ENCODE measurements around the gene SLC38A5.

GRCh38 chrX:48505481-48505880 lies 35.4 kb upstream of the SLC38A5 start:
- TF ChIP-seq CTCF (IDR thresholded peaks at IDR 0.05 in 2 of 3, conservative IDR thresholded peaks at IDR 0.05 in 1 of 3; ENCODE audit: insufficient read depth in 2 of 3, low read depth in 1 of 3, low read length in 3 of 3) (no peak), ZFP30 (CRISPR knock-in tag; IDR thresholded peaks at IDR 0.05; ENCODE audit: borderline replicate concordance) (no peak), E2F8 (IDR thresholded peaks at IDR 0.05; ENCODE audit: low read depth, partially characterized antibody) (no peak), TAF1 (IDR thresholded peaks at IDR 0.05; ENCODE audit: control insufficient read depth, extremely low read depth, insufficient read depth, low read length, severe bottlenecking) (no peak), ZNF518B (CRISPR knock-in tag; IDR thresholded peaks at IDR 0.05) (no peak), ID3 (CRISPR knock-in tag; IDR thresholded peaks at IDR 0.05) (no peak), ID3 (tag; IDR thresholded peaks at IDR 0.05) (no peak), EGR1 (conservative IDR thresholded peaks at IDR 0.05) (no peak), IFI16 (CRISPR knock-in tag; IDR thresholded peaks at IDR 0.05) (no peak), GMEB1 (CRISPR knock-in tag; IDR thresholded peaks at IDR 0.05) (no peak), BRF2 (IDR thresholded peaks at IDR 0.05; ENCODE audit: borderline replicate concordance, insufficient read depth, insufficient read length) (no peak)

Measured in K562 (cell line).